ENCODE data around the gene QSOX2.
A peak's percentile ranks its signal among the peaks of the same experiment; 100 is the strongest.

QSOX2 gene

GRCh38 chr9:136186386-136186785 is 59.2 kb downstream of the QSOX2 start:
- no peak for DNase-seq

DNA sequence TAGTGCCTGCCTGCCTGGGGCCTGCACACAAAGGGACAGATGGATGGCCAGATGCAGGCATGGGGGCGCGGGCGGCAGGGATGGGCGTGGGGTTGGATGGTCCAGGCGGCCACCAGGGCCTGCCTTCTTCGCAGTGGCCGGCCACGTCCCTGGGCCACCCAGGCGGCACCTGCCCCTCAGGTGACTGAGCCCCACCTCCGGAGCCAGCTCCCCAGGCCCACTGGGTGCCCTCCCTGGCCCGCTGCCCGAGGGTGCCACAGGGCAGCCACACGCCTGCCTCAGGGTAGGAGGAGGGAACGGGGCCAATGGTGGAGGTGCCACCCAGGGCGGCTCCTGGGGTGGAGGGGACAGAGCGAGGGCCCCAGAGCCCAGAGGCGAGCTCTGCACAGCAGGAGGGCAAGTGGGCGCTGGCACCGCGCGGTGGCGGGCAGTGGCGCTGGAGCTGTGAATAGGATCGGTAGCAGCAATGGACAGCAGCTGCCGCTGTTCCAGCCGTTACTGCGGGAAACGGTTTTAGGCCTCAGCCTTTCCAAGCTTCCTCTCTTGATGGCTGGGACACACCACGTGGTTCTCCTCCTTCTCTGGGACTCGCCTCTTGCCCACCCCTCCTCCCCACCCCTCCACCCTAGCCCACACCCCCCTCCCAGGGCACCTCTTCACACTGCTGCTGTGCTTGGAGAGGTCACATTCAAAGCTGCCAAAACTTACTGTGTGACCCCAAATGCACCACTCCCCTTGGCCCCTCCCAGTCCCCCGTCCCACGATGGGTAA is 59.8 kb downstream of the QSOX2 start:
- DNase-seq, result peak in 1 of 2 experiments; percentile 22

DNA sequence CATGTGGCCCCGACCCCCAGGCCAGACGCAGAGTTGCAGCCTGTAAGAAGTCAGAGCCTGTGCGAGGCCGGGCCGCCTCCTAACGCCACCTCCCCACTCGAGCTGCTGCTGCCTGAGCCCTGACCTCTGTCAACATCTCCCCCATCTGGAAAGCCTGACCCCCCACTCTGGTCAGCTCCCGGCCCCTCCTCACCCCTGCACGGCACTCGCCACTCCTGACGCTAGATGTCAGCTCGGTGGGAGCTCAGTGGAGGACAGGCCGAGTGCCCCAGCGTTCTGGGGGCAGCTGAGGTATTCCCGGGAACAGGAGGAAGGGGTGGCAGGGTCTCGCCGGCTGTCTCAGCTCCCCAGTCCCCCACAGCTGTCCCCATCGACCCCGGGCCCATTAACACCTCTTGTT is 60.5 kb downstream of the QSOX2 start:
- DNase-seq, result no peak

- no peak for DNase-seq
Observed at GRCh38 chr9:136182850-136183422, 62.7 kb downstream of the QSOX2 start.

DNA sequence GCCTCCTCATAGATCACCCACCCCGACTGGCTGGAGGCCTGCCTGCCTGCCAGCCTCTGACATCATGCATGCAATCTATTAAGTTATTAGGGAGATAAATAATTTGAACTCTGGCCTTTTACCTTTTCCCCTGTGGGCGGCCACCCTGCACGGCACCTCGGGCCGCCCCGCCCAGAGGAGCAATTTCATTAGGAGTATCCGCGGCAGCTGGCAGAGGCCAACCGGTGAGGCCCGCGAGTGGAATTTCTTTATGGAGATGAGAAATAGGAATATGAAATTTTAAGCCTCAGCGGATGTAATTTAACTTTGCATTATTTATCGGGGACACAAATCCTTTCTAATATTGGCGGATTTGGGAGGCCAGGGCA is 63.2 kb downstream of the QSOX2 start:
- DNase-seq, result no peak

- DNase-seq, result no peak
Observed at GRCh38 chr9:136181784-136182419, 63.7 kb downstream of the QSOX2 start.

DNA sequence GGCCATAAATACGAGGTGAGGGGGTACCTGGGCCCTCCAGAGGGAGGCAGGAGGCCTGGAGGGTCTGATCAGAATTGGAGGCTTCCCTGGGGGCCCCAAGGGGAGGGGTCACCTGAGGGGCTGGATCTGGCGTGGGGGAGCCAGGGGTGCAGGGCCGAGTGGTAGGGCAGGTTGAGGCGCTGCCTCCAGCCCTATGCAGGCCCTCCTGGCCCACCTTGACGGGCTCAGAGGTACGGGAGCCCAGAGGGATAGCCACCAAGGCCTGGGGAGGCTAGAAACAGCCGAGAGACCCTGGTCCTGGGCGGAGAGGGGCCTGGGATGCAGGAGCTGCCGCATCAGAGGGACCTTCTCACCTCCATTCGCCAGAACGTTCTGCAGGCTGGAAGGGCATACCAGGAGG is 65.0 kb downstream of the QSOX2 start:
- DNase-seq, result no peak

DNA sequence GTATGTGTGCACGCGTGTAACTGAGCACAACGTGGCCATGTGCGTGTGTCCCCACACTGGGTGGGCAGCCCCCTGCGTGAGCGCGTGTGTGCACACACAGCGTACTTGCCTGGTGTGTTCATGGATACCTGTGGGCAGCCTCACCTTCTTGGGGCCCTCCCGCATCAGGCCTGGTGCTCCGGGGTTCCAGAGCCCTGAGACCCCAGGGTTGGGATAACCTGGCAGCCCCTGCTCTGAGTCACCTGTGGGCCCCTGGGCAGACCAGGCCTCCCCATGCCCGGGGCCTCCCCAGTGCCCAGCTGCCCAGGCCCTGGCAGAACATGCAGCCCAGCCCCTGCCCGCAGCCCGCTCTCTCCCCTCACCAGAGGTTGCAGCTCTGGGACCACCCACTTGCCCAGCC is 65.9 kb downstream of the QSOX2 start:
- DNase-seq, result no peak

- no peak for DNase-seq
Observed at GRCh38 chr9:136179101-136179616, 66.5 kb downstream of the QSOX2 start.

GRCh38 chr9:136178773-136179075 is 66.9 kb downstream of the QSOX2 start:
- DNase-seq, result no peak

- DNase-seq, result no peak
Observed at GRCh38 chr9:136178061-136178772, 67.4 kb downstream of the QSOX2 start.

GRCh38 chr9:136177224-136177623 is 68.4 kb downstream of the QSOX2 start:
- no peak for DNase-seq

DNA sequence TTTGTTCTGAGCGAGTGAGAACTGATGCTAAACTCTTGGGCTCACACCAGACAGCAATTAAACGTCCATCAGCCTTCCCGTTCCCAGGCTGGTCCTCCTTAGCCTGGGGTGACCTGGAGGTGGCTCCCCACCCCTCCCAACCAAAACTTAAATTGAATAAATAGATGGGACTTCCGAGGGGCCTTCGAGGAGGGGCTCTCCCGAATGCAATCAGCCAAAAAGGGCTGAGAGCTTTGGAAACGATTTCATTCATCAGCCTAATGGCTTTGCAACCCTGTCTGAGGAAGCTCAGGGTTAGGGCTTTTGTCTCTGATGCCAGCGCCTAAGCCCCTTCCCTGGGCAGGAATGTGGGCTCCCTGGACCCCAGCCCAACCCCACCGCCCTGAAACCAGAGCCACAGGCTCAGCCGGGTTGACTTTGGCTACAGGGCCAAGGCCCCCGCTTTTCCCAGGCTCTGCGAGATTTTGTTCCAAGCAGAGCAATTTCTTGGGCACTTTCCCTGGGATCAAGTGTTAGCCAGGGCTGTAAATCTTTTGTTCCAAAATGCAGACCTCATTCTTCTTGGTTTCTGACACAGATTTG is 69.9 kb downstream of the QSOX2 start:
- no peak for DNase-seq

- DNase-seq, result no peak
Observed at GRCh38 chr9:136174779-136175615, 70.6 kb downstream of the QSOX2 start.

DNA sequence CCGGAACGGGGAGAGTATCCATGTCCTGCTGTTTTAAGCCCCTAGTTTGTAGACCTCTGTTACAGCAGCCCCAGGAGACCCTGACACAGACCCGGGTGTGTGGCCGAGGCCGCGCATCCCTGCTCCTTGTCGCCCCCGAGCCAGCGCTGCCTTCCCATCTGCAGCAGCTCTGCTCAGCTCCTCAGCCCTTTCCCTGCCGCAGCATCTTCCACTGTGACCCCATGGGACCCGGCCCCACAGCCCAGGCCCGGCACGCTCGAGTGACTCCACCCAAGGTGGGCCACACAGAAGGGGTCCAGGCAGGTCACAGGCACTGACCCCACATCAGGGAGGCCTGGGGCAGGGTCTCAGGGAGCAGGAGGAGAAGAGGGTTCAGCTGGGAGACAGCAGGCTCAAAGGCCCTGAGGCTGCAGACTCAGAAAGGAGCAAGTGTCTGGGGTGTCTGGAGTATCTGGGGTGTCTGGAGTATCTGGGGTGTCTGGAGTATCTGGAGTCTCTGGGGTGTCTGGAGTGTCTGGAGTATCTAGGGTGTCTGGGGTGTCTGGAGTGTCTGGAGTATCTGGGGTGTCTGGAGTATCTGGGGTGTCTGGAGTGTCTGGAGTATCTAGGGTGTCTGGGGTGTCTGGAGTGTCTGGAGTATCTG is 71.8 kb downstream of the QSOX2 start:
- DNase-seq, result no peak

GRCh38 chr9:136172412-136173079 is 73.1 kb downstream of the QSOX2 start:
- no peak for DNase-seq

GRCh38 chr9:136171801-136172411 is 73.7 kb downstream of the QSOX2 start:
- DNase-seq, result no peak

DNA sequence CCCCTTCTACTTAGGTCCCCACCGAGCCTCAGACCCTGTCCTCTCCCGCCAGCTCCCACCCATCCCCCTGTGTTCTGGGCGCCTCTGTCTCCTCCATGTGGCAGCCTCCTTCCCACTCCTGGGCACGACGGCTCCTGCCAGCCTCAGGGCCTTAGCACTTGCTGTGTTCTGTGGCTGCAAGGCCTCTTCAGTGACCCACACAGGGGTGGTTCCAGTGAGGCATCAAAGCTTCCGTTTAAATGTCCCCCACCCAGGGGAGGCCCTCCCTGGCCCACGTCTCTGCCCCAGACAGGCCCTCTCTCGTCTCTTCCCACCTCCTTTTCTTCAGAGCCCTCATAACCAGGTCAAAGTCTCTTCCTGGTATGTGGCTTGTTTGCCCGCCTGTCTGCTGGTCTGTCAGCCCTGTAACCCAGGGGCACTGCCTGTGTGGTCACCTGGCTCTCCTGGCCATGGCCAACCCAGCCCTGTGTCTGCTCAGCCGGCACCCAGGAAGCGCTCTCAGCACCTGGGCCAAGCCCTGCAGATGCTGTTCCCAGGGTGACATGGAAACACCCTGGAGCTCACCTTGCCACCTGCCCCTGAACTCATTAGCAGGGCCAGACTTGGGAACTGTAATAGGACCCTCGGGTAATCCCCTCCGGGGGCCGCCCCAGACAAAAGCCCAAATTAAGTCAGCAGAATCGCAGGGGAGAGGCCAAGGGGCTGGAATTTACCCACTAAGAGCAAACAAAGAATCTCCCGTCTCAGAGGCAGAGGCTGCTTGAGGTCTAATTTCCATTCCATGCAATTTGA is 74.4 kb downstream of the QSOX2 start:
- DNase-seq, result no peak

DNA sequence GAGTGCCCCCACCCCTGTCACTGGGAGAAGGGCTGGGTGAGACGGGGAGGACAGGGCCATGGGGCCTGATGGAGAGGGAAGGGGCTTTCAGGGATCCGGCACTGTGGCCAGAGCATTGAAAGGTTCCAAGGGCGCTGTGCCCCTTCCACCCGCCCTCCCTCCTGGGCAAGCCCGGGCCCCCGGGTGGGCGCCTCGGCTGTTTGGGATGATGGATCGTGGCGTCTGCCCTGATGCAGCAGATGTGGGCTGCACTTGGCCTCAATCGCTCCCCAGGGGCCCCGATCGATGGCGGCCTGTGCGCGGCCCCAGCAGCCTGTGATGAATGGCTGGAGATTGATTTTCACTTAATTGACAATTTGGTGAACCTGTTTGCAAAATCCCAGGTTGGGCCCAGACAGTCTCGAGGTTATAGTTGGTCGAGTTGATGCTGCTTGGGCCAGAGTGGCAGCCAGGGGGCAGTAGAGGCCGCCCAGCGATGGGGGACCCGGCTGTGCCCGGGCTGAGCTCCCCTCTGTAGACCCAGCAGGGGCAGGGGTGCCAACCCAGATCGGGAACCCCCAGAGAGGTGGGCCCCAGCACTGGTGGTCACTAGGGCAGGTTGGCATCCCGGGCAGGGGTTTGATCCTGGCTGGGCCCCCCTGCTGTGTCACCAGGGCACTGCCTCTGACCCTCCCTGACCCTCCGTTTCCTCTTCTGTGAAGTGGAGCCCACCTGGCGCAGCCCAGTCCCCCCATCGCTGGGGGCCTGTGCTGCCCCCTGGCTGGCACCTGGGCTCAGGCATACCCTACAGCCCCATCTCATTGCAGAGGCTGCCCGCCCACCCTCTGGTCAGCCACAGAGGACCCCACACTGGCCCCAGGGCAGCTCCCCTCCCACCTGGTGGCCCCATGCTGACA is 75.4 kb downstream of the QSOX2 start:
- DNase-seq, result peak in 1 of 2 experiments; percentile 19
